ENCODE results near the gene ARL4D.

Gene ARL4D

GRCh38 chr17:43442711-43443110, 43.9 kb downstream of the ARL4D start:
- H3K4me3 ChIP-seq (ENCODE audit: low read length), result no peak overlapping the region
- no peak for TF ChIP-seq CTCF (conservative IDR thresholded peaks at IDR 0.05; ENCODE audit: low read depth, low read length)
- no peak for DNase-seq (ENCODE audit: low read depth)

GRCh38 chr17:43443381-43443780, 44.6 kb downstream of the ARL4D start:
- no peak overlapping the region for H3K4me3 ChIP-seq (ENCODE audit: low read length)
- TF ChIP-seq CTCF (conservative IDR thresholded peaks at IDR 0.05; ENCODE audit: low read depth, low read length), result no peak
- no peak for DNase-seq (ENCODE audit: low read depth)

- H3K4me3 ChIP-seq (ENCODE audit: low read length), result no peak overlapping the region
- no peak for DNase-seq (ENCODE audit: low read depth)
- no peak for TF ChIP-seq CTCF (conservative IDR thresholded peaks at IDR 0.05; ENCODE audit: low read depth, low read length)
Observed at GRCh38 chr17:43444223-43445008, 45.6 kb downstream of the ARL4D start.

- no peak overlapping the region for H3K4me3 ChIP-seq (ENCODE audit: low read length)
- DNase-seq (ENCODE audit: low read depth), result no peak
- TF ChIP-seq CTCF (conservative IDR thresholded peaks at IDR 0.05; ENCODE audit: low read depth, low read length), result no peak
Observed at GRCh38 chr17:43445009-43445589, 46.3 kb downstream of the ARL4D start.

GRCh38 chr17:43446773-43447172, 48.0 kb downstream of the ARL4D start:
- DNase-seq (ENCODE audit: low read depth), result no peak
- no peak overlapping the region for H3K4me3 ChIP-seq (ENCODE audit: low read length)
- TF ChIP-seq CTCF (conservative IDR thresholded peaks at IDR 0.05; ENCODE audit: low read depth, low read length), result no peak

- DNase-seq (ENCODE audit: low read depth), result no peak
- TF ChIP-seq CTCF (conservative IDR thresholded peaks at IDR 0.05; ENCODE audit: low read depth, low read length), result no peak
- H3K4me3 ChIP-seq (ENCODE audit: low read length), result no peak overlapping the region
Observed at GRCh38 chr17:43448720-43449469, 50.1 kb downstream of the ARL4D start.

Data from retinal pigment epithelial cell (primary cell).